ENCODE data around the gene CBY1.
"Not testable (repeated sequence)": the region's sequence is repeated elsewhere in the genome, so short reads cannot be mapped to it uniquely, and the experiment has no call there.

CBY1 gene

DNA sequence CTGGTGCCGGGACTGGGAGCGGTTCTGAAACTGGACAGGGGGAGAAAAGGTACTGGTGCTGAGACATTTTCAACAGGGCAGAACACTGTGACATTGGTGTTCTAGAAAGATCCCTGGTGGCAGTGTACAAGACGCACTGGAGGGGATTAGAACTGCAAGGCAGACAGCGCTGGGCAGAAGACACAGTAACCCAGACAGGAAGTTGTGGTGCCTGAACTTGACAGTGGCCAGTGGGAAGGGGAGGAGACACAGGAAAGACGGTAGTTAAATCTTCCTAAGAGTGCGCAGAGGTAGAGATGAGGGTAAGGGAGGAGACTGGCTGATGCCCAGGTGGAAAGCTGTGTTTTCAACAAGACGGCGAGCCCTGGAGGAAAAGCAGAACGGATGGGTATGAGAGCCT is 24.7 kb upstream of the CBY1 start:
- DNase-seq (ENCODE audit: low read depth), result no peak
- no peak overlapping the region for H3K4me3 ChIP-seq (ENCODE audit: low read length)
- TF ChIP-seq, protein P1, sequence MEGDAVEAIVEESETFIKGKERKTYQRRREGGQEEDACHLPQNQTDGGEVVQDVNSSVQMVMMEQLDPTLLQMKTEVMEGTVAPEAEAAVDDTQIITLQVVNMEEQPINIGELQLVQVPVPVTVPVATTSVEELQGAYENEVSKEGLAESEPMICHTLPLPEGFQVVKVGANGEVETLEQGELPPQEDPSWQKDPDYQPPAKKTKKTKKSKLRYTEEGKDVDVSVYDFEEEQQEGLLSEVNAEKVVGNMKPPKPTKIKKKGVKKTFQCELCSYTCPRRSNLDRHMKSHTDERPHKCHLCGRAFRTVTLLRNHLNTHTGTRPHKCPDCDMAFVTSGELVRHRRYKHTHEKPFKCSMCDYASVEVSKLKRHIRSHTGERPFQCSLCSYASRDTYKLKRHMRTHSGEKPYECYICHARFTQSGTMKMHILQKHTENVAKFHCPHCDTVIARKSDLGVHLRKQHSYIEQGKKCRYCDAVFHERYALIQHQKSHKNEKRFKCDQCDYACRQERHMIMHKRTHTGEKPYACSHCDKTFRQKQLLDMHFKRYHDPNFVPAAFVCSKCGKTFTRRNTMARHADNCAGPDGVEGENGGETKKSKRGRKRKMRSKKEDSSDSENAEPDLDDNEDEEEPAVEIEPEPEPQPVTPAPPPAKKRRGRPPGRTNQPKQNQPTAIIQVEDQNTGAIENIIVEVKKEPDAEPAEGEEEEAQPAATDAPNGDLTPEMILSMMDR (conservative IDR thresholded peaks at IDR 0.05; ENCODE audit: low read length), result no peak

DNA sequence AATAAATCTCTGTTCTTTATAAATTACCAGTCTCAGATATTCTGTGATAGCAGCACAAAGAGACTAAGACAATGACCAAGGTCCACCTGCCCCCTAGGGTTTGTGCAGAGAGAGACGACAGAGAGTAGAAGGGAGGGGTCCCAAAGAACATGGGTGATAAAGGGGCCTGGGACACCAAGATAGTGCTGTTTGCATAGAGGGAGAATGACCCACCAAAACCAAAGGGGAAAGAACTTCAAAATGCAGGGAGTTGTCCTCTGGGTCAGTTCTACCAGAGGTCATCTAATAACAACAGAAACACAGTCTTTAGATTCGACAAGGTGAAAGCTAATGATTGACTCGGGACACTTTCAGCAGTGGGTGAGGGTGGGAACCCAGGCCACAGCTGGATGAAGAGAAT is 23.9 kb upstream of the CBY1 start:
- no peak overlapping the region for H3K4me3 ChIP-seq (ENCODE audit: low read length)
- TF ChIP-seq, protein P1 (conservative IDR thresholded peaks at IDR 0.05; ENCODE audit: low read length), result no peak
- DNase-seq (ENCODE audit: low read depth), result no peak

DNA sequence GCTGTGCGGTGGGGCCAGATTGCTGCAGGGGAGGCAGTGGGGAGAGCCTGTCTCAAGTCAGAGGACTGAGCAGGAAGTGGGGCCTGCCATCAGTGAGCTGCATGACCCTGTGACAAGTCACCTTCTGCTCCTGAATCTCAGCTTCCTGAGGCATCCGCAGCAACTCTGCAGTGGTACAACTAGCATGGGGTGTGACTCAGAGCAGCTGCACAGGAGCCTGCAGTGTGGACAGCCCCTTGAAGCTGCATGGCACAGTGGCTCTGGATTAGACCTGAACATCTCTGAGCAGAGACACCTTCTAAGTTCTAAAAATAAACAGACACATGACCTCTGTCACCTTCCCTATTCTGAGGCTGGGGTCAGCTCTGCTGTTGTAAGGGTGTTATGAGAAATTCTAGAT is 18.2 kb upstream of the CBY1 start:
- TF ChIP-seq, protein P1 (conservative IDR thresholded peaks at IDR 0.05; ENCODE audit: low read length), result no peak
- no peak overlapping the region for H3K4me3 ChIP-seq (ENCODE audit: low read length)
- no peak for DNase-seq (ENCODE audit: low read depth)

DNA sequence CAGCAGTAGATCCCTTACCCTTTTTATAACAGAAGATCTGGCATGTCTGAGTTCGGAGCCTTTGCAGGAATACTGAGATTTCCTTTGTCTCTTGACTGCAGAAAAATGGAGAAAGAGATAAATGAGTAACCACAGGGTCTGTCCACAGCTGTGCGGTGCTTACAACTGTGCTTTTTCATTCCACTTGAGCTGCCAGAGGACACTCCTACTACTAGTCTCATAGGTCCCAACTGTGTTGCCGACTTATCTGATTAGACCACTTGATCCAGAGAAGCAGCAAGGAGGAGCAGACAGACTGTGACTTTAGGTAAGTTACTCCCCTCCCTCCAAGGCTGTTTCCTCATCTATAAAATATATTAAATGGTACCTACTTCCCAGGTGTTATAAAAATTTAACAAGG is 17.7 kb upstream of the CBY1 start:
- H3K4me3 ChIP-seq (ENCODE audit: low read length), result no peak overlapping the region
- TF ChIP-seq, protein P1 (conservative IDR thresholded peaks at IDR 0.05; ENCODE audit: low read length), result no peak
- no peak for DNase-seq (ENCODE audit: low read depth)

DNA sequence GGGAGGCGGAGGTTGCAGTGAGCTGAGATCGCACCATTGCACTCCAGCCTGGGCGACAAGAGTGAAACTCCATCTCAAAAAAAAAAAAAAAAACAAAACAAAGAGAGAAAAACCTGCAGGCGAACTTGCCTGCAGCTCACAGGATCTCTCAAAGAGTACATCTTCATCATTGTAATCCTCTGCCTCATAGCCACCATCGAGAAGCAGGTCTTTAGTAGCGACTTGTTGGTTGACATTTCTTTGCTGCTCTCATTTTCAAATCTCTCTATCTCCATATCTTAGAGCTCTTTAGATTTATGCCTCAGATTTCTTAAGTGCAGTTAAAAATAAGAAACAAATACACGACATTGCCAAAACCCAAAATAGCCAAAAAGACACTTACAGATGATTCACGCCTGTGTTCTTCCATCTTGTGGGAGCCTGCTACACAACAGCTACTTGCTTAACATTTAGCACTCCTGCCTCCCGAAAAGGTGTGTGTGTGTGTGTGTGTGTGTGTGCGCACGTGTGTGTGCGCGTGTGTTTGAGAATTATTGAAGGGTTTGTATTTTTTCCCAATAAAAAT is 14.9 kb upstream of the CBY1 start:
- TF ChIP-seq, protein P1 (conservative IDR thresholded peaks at IDR 0.05; ENCODE audit: low read length), result no peak
- H3K4me3 ChIP-seq (ENCODE audit: low read length), result no peak overlapping the region
- no peak for DNase-seq (ENCODE audit: low read depth)

DNA sequence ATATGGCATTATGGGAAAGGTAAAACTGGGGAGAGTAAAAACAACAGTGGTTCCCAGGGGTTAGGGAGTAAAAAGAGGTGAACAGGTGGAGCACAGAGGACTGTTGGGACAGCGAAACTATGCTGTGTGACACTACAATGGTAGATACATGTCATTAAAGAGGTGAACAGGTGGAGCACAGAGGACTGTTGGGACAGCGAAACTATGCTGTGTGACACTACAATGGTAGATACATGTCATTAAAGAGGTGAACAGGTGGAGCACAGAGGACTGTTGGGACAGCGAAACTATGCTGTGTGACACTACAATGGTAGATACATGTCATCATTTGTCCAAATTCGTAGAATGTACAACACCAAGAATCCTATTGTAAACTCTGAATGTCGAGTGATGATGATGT is 12.2 kb upstream of the CBY1 start:
- not testable (repeated sequence) for DNase-seq (ENCODE audit: low read depth); H3K4me3 ChIP-seq (ENCODE audit: low read length)

DNA sequence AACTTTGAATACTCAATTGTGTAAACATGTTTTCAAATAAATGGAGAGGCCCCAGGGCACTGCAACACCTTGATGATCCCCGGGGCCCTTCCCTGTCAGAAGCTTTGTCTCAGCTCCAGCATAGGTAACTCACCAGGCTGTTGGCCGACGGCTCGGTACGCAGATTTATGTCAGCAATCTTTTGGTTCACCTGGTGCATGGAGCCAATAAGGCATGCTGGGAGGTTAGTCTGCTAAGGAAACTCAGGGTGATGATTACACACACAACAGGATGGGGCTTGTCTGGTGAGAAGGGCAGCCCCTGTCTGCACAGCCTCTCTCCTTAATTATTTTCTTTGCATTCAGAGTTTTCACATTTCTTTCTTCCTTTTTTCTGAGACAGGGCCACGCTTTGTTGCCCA is 11.0 kb upstream of the CBY1 start:
- H3K4me3 ChIP-seq (ENCODE audit: low read length), result no peak overlapping the region
- TF ChIP-seq, protein P1 (conservative IDR thresholded peaks at IDR 0.05; ENCODE audit: low read length), result no peak
- no peak for DNase-seq (ENCODE audit: low read depth)
